Measurements from ENCODE around the gene POFUT2.
"Not testable (repeated sequence)": the region's sequence is repeated elsewhere in the genome, so short reads cannot be mapped to it uniquely, and the experiment has no call there.

- not testable (repeated sequence) for TF ChIP-seq ZNF274 (IDR thresholded peaks at IDR 0.05; ENCODE audit: low read depth, low read length); YY1 (IDR thresholded peaks at IDR 0.05; ENCODE audit: insufficient read depth, insufficient read length); SUZ12 (IDR thresholded peaks at IDR 0.05; ENCODE audit: extremely low read depth, insufficient read depth, insufficient read length)
Observed at GRCh38 chr21:45315676-45316470, 28.2 kb upstream of the POFUT2 start.
